ENCODE results near the gene C20orf141. TPM values are rescaled to one million over a fixed set of nuclear protein-coding genes. Genes with fewer than 3 reads are reported as not detected.
A peak's percentile ranks its signal among the peaks of the same experiment; 100 is the strongest.

The C20orf141 gene
- total and polyA plus RNA-seq, 2 of the 4 experiments (the other 2 are of a cell fraction) = 0.36 to 0.91 TPM

- no peak overlapping the region for H3K27ac ChIP-seq (ENCODE audit: insufficient read depth, low read length)
- no peak overlapping the region for H4K91ac ChIP-seq (ENCODE audit: insufficient read depth, low read depth, low read length)
- no peak overlapping the region for H3K4ac ChIP-seq (ENCODE audit: low read depth, low read length)
- H3K9ac ChIP-seq (ENCODE audit: low read depth, low read length) = no peak overlapping the region
- H2AK5ac ChIP-seq (ENCODE audit: low read depth, low read length) = no peak overlapping the region
- H3K4me2 ChIP-seq (ENCODE audit: low read depth, low read length) = no peak overlapping the region
- no peak overlapping the region for H3K14ac ChIP-seq (replicated peaks; ENCODE audit: low read depth, low read length)
- H4K20me1 ChIP-seq (ENCODE audit: insufficient read depth, low read length) = peaks cover 9% of the 10 kb centered on the region
- H2BK120ac ChIP-seq (ENCODE audit: low read depth, low read length) = no peak overlapping the region
- BruUV-seq (replicated peaks) = no TSS peak
- H3K23ac ChIP-seq (ENCODE audit: low read depth, low read length) = no peak overlapping the region
- DNase-seq = no peak
- no peak overlapping the region for H3K18ac ChIP-seq (ENCODE audit: low read depth, low read length)
- dilution Hi-C loops (cut with HindIII; ENCODE audit: low sequenced_read_pairs, unreplicated experiment) = no loop called here
- no peak overlapping the region for H4K8ac ChIP-seq (ENCODE audit: low read depth in 2 of 2, low read length in 2 of 2)
- no peak overlapping the region for H2BK15ac ChIP-seq (ENCODE audit: low read depth, low read length)
- H2BK5ac ChIP-seq (ENCODE audit: low read depth, low read length, poor library complexity, severe bottlenecking) = no peak overlapping the region
- H3K27me3 ChIP-seq (ENCODE audit: control insufficient read depth, insufficient read depth, low read length) = no peaks in the 10 kb centered on the region
- no peak overlapping the region for H3K4me3 ChIP-seq (ENCODE audit: insufficient read depth, low read depth, low read length)
- H2BK20ac ChIP-seq (ENCODE audit: low read depth, low read length) = no peak overlapping the region
- intact Hi-C loops (cut with micrococcal nuclease) = no loop called here
- no peak overlapping the region for H4K5ac ChIP-seq (ENCODE audit: low read depth, low read length)
- H2AFZ ChIP-seq (replicated peaks; ENCODE audit: low read length, poor library complexity) = no peak overlapping the region
- H3K9me1 ChIP-seq (ENCODE audit: insufficient read depth, low read length) = peaks cover 10% of the 10 kb centered on the region
- ChIA-PET CTCF (interaction anchor here (0.8 kb wide), 1 partner anchor 11 kb away, joined by 3 read pairs; no protein-coding TSS in a partner anchor), POLR2A (ENCODE audit: unreplicated experiment) (no interaction called here)
- H3K79me1 ChIP-seq (ENCODE audit: low read depth in 1 of 2, low read length in 2 of 2) = peaks cover 0 to 36% of the 10 kb centered on the region in 2 experiments
- TF ChIP-seq BHLHE40 (IDR thresholded peaks at IDR 0.05; ENCODE audit: low read depth, low read length) (no peak), CTCF (conservative IDR thresholded peaks at IDR 0.05; ENCODE audit: low read depth, low read length) (no peak), FOS (IDR thresholded peaks at IDR 0.05; ENCODE audit: low read depth, low read length) (no peak), RAD21 (IDR thresholded peaks at IDR 0.05; ENCODE audit: low read length) (no peak), NFE2L2 (IDR thresholded peaks at IDR 0.05; ENCODE audit: low read depth, low read length) (no peak), CEBPB (IDR thresholded peaks at IDR 0.05; ENCODE audit: low read depth, low read length) (no peak), ELK1 (IDR thresholded peaks at IDR 0.05; ENCODE audit: borderline replicate concordance, low read depth, low read length) (no peak)
- peak; percentile 46 for ATAC-seq (ENCODE audit: low read depth)
- 80% methylated on average over 2 of the region's 4 CpGs; no CpG with 5 or more reads in 1 of the 2 experiments for WGBS, 2 experiments (ENCODE audit: extremely low coverage in 2 of 2, insufficient read length in 1 of 2)
- H3K9me3 ChIP-seq (ENCODE audit: control insufficient read depth, insufficient read depth, low read length) = no peaks in the 10 kb centered on the region
- in situ Hi-C loops (cut with MboI; ENCODE audit: low sequenced_read_pairs) = no loop called here
- H3K4me1 ChIP-seq (ENCODE audit: control insufficient read depth, insufficient read depth, low read length) = no peaks in the 10 kb centered on the region
- H2AK9ac ChIP-seq (replicated peaks; ENCODE audit: low read depth, low read length, poor library complexity) = no peak overlapping the region
- peaks cover 39% of the 10 kb centered on the region for H3K36me3 ChIP-seq (ENCODE audit: control insufficient read depth, insufficient read depth, low read length)
- H3K56ac ChIP-seq (ENCODE audit: extremely low read depth, insufficient read depth, low read length) = no peak overlapping the region
Observed at GRCh38 chr20:2859330-2860121, 44.7 kb downstream of the C20orf141 start.
